Islet precursor cell (in vitro differentiated cells): ENCODE results near the gene BTBD18.

Source experiments
- DNase-seq: peaks from one replicate; pipeline ENCODE4 v3.0.0-alpha.2; 2018

The BTBD18 gene

GRCh38 chr11:57775491-57775890 is 23.9 kb upstream of the BTBD18 start:
- no peak for DNase-seq

- DNase-seq: peak; percentile 62
Measured at GRCh38 chr11:57773026-57773598, 21.5 kb upstream of the BTBD18 start.

GRCh38 chr11:57772562-57772961 is 20.9 kb upstream of the BTBD18 start:
- DNase-seq: no peak

DNA sequence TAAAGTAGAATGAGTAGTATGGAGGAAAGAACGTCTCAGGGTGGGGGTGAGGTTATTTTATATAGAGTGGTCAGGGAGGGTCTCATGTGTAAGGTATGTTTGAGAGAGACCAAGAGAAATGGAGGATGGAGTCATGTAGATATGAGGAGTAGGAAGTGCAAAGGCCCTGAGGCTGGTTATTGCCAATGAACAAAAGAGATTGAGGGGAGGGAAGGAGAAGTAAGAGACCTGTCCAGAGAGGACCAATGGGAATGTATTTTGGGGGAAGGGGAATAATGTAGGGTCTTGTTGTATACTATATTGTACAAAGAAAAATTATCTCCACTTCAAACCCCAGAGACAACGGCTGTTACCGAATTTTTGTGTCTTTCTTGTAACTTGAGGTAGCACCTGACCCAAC is 19.7 kb upstream of the BTBD18 start:
- DNase-seq: no peak

GRCh38 chr11:57770793-57771192 is 19.2 kb upstream of the BTBD18 start:
- no peak for DNase-seq

DNA sequence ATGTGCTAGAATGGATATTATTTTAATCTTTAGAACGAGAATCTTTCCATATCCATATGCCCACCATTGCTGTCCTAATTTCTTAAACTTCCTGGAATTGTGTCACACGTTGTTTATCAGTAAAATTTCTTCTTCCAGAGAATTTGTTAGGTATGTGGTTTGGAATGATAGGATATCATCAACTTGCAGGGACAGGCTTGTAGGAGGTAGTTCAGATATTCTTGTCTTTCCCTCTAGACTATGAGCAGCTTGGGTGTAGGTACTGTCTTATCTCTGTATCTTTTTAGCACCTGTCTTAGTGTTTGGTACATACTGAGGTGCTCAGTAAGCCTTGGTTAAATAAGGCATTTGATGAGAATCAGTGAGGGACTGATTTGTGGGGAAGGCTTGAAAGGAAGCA is 13.4 kb upstream of the BTBD18 start:
- no peak for DNase-seq

DNA sequence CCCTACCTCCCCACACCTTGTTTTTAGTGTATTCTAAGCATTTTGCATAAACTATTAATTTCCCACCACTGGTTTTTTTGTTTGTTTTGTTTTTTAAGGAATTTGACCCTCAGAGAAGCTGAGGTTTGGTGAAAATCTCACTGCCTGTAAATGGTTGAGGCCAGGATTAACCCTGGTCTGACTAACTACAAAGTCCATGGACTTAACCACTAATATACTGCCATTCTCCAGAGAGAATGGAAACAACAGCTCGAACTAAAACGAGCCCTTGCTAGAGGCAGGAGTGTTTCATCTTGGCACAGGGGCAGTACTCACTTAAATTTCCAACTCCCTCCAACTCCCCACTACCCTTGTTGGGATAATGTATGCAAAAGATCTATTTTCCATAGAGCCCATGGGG is 12.9 kb upstream of the BTBD18 start:
- no peak for DNase-seq

- no peak for DNase-seq
Measured at GRCh38 chr11:57764021-57764420, 12.4 kb upstream of the BTBD18 start.

DNA sequence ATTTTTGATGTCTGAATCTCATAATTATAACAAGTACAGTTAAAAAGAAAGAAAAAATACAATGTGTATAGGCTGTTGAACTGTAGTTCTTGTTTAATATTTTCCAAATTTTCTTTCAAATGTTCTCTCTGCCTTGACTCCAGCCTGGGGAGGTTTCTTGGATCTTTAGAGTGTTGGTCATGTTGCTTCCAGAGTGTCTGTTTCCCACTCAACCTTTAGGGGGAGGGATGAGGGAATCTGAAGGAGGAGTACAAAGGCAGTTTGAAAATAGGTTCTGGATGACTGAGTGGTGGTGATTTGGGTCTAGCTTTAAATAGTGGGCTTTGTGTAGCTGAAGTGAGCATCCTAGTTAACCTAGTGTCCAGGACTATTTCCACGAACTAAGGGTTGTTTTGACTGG is 11.9 kb upstream of the BTBD18 start:
- no peak for DNase-seq

DNA sequence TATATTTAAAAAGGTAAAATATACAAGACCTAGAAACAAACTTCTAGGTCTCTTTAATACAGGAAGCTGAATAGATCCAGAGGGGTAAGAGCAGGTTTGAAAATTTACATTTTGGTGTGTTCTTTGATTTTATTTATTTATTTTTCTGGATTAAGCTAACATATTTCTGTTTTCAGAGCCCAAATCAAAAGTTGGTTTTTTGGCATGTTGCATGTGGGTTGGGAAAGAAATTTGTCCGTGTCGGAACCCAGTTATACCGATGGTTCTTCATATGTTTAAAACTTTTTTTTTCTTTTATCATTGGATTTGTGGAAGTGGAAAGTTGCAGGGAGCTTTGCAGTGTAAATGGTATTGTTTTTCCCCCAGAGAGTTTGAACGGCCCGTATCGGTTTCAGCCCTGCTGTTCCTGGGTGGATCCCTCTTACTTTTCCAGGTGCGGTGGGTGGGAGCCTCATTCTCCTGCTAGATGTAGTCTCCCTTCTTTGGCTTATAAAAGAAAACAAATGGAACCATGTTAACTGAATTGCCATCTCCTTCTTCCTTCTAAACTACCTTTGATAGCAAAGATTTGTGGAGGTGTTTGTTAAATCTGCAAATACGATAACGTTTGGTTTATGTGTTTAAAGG is 10.7 kb upstream of the BTBD18 start:
- DNase-seq: no peak

- DNase-seq: peak; percentile 96
Measured at GRCh38 chr11:57761301-57762234, 9.9 kb upstream of the BTBD18 start, which contains the start of gene CTNND1. Gene CTNND1 (plus strand): TSS chr11:57761802. CDS start chr11:57791479, 29,677 bp downstream.

GRCh38 chr11:57758174-57758573 is 6.6 kb upstream of the BTBD18 start:
- DNase-seq: no peak

DNA sequence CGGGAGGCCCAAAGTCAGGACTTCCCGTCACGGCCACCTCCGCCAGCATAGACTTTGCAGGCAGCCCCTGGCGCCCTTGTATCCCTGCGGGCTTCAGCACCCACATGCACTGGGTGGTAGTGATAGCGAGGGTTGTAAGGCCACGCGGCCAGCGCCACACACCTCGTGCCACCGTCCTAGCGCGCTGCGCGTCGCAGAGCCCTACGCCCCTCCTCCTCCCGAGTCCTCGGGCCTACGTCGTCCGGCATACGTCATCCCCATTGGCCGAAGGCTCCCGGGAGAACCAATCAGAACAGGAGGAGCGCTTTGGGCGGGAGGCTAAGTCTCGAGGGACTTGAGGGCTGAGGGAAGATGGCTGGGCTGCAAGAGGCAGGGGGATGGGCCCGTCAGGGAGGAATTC is 1.3 kb upstream of the BTBD18 start:
- DNase-seq: no peak

DNA sequence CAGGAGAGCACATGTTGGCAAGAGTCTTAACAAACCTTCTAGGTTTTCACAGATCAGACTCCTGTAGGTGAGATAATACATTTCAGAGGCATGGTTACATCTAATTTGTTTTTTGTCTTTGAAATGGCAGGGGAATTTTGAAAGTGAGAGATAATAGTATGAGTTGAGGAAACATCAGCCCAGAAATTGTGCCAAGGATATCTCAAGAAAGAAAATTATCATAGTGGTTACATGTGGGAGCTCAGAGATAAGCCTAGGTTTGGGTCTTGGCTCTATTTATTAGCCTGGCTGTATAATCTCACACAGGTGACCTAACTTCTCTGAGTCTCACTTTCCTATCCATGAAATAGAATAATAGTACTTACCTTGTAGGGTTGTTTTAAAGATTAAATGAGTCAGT is 443 bp downstream of the BTBD18 start:
- DNase-seq: no peak

DNA sequence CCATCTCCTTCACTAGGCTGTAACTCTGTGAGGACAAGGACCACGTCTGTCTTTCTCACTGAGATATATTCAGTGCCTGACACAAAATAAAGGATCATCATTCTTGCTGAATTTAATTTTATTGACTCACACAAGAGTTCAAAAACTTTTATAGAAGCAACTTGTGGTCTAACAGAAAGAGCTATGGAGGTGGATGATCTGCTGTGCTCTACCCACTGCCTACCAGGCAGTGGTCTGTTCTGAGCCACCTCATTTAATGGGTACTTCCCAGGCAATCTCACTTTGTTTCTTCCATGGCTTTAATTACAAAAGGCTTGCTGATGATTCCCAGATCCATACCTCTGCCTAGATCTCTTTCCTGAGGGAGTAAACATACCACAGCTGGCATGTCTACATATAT is 4.7 kb downstream of the BTBD18 start:
- no peak for DNase-seq

DNA sequence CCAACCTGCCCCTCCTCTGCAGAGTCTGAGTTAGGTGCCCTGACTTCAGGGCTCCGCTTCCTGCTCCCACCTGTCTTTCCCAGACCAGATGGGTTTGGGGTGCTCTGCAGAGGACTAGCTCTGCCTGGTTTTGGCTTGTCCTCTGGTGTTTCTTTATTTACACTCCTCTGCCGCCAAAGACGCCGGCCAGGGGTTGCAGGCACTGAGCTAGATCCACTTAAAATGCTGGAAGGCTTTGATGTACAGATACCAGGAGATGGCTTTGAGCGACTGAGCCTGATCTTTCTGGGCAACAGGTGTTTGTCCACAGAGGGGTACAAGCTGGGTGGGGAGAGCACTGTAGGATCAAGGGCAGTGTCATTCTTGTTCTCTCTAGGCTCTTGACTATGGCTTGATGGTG is 6.4 kb downstream of the BTBD18 start:
- DNase-seq: no peak

DNA sequence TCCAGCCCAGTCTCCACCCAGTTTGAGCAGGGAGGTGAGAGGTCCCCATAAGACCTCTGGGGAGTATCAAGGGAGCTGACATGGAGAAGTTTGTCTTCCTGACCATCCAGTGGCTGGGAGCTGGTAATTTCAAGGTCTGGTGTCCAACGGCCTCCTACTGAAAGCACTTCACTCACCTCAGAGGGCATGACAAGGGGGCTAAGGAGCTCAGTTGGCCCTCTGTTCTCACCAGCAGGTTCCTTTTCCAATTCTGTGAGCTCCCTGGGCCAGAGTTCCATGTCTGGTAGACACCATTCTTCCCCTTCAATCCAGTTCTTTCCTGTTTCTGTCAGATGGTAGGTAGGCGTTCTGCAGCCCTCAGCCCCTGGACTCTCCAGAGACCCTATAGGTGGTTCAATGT is 7.3 kb downstream of the BTBD18 start:
- no peak for DNase-seq

GRCh38 chr11:57742087-57742452 is 9.5 kb downstream of the BTBD18 start:
- DNase-seq: no peak

DNA sequence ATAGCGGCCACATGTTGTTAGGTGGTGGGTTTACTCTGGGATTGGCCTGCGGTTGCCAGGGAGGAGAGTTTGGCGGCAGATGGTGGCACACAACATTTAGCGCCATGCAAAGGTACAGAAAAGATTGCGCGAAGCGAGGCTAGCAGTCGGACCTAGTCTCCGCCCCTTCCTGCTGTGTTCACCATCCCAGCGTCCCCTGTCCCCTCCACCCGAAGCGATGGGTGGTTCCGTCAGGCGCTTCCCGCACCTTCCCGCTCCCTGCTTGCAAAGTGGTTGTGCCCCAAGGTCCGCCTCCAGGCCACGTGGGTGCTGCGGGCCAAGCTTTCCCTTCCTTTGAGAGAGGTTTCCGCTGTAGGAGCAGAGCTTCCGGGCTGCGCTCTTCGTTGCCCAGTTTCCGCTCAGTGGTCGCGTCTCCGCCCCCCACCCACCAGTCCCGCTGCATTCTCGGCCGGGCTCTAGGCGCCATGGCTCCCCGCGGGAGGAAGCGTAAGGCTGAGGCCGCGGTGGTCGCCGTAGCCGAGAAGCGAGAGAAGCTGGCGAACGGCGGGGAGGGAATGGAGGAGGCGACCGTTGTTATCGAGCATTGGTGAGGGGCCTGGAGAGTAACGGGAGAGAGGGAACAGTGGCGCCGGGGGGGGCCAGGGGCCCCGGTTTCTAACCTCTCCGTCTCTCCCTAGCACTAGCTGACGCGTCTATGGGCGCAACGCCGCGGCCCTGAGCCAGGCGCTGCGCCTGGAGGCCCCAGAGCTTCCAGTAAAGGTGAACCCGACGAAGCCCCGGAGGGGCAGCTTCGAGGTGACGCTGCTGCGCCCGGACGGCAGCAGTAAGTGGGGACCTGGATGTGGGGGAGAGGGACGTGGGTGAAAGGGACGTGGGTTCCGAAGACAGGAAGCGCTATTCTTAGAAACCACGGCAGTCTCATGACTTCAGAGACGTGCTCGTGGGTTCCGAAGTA is 10.2 kb downstream of the BTBD18 start, which contains the start of gene SELENOH:
Gene SELENOH (plus strand): TSS at position 360 of the 955 bp plus-strand sequence. CDS start 105 bp downstream, at position 465.
- peak; percentile 99 for DNase-seq

DNA sequence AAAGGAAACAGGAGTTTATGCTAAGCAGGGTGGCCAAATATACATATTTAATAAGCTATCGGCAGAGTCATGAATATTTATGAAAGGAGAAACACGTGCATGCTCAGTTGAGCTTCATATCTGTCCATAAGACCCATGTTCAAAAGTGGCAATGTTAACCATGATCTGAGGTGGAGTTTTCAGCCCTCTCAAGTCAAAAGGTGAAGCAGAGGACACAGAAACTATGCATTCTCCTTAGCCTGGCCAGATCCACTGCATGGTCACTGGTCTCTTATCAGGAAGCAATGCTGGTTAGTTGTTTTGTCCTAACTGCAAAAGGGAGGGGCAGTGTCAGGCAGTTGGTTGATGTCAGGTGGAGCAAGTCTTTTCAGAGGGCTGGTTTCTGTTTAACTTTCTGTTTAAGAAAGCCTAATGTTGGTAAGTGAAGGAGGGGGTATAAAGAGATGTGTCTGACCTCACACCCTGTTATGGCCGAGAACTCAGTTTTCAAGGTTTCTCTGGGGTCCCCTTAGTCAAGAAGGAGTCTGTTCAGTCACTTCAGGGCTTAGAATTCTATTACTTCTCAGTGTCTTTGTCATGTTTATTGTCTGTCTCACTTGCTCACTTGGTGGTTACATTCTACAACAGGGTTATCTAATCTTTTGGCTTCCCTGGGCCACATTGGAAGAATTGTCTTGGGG is 15.9 kb downstream of the BTBD18 start:
- DNase-seq: no peak

DNA sequence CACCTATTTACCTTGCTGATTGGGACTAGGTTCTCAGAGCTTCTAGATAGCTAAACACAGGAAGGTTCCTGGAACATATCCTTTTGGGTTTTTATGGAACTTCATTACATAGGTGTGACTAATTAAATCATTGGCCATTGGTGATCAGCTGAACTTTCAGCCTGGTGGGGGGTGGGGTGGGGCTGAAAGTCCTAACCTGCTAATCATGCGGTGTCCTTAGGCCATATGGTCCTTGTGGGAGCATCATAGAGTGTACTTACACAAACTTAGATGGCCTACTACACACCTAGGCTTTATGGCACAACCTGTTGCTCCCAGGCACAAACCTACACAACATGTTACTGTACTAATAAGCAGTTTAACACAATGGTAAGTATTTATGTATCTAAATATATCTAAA is 19.0 kb downstream of the BTBD18 start:
- no peak for DNase-seq

GRCh38 chr11:57729479-57729878 is 22.1 kb downstream of the BTBD18 start:
- no peak for DNase-seq
